HEK293T (cell line): ENCODE results near the gene VWA1.

Experiments
- CTCF ChIA-PET: fragments of 350-600 bp; formaldehyde crosslinking; extraction: SDS; loops from one replicate; lab custom pipeline; 2021; ENCODE audit warnings: antibody characterized with exemption, inconsistent platforms; lab: Yijun Ruan, JAX
- POLR2A ChIA-PET: fragments of 350-600 bp; formaldehyde crosslinking; extraction: SDS; loops from one replicate; lab custom pipeline; 2020; ENCODE audit warnings: antibody characterized with exemption, inconsistent platforms; lab: Yijun Ruan, JAX
- DNase-seq: peaks from one replicate; pipeline ENCODE4 v3.0.0; 2012; ENCODE audit warnings: mixed read lengths; ENCODE audit errors: extremely low spot score
- FOXA1 ChIP-seq: fragments of 450-650 bp; IDR thresholded peaks from 2 replicates; pipeline ENCODE4 v1.6.1; 2016; ENCODE audit warnings: mild to moderate bottlenecking
- FOXK2 ChIP-seq: fragments of 450-650 bp; IDR thresholded peaks from 2 replicates; pipeline ENCODE4 v1.6.1; 2016; ENCODE audit warnings: mild to moderate bottlenecking
- L3MBTL2 ChIP-seq: fragments of 450-650 bp; conservative IDR thresholded peaks from 2 replicates; pipeline ENCODE4 v1.6.1; 2016; ENCODE audit warnings: mild to moderate bottlenecking
- SP1 ChIP-seq: fragments of 450-650 bp; IDR thresholded peaks from 2 replicates; pipeline ENCODE4 v1.6.1; 2017
- SUZ12 ChIP-seq: fragments of 450-650 bp; IDR thresholded peaks from 2 replicates; pipeline ENCODE4 v1.6.1; 2016; ENCODE audit warnings: mild to moderate bottlenecking
- TARDBP ChIP-seq: fragments of 450-650 bp; IDR thresholded peaks from 2 replicates; pipeline ENCODE4 v1.6.1; 2016
- ZNF384 ChIP-seq: fragments of 450-650 bp; IDR thresholded peaks from 2 replicates; pipeline ENCODE4 v1.6.1; 2016
- TF ChIP-seq, protein P1 (sequence below): fragments of 450-650 bp; IDR thresholded peaks from 2 replicates; pipeline ENCODE4 v1.6.1; 2016

Gene VWA1

DNA sequence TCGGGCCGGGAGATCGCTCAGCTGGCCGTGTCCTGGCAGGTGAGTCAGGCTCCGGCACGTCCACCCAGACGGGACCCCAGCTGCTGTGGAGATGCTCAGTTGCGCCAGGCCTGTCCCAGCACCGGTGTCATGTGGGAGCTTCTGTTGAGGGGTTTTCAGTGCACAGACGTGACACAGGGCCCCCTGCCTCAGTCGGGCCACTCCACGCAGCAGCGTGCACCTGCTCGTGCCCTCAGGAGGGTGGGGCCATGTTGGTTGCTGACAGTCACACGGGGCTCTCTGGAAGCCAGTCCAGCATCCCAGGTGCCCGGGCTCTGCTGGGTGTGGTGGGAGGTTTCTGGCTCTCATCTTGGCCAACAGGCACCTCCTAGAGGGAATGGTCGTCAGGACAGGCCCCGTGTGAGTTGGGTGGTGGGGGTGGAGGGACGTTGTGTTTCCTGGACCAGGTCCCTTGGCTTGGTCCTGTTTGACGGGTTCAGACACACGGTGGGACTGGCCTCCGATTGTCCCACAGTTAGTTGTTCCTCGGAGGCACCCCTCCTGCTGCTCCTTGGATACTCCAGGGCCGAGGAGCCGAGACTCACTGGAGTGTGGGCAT lies 55.2 kb downstream of the VWA1 start:
- TF ChIP-seq, protein P1, sequence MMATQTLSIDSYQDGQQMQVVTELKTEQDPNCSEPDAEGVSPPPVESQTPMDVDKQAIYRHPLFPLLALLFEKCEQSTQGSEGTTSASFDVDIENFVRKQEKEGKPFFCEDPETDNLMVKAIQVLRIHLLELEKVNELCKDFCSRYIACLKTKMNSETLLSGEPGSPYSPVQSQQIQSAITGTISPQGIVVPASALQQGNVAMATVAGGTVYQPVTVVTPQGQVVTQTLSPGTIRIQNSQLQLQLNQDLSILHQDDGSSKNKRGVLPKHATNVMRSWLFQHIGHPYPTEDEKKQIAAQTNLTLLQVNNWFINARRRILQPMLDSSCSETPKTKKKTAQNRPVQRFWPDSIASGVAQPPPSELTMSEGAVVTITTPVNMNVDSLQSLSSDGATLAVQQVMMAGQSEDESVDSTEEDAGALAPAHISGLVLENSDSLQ: no peak
- no peak for TF ChIP-seq SP1
- no peak for TF ChIP-seq FOXK2
- ChIA-PET POLR2A (no interaction called here), CTCF (no interaction called here)
- no peak for DNase-seq

DNA sequence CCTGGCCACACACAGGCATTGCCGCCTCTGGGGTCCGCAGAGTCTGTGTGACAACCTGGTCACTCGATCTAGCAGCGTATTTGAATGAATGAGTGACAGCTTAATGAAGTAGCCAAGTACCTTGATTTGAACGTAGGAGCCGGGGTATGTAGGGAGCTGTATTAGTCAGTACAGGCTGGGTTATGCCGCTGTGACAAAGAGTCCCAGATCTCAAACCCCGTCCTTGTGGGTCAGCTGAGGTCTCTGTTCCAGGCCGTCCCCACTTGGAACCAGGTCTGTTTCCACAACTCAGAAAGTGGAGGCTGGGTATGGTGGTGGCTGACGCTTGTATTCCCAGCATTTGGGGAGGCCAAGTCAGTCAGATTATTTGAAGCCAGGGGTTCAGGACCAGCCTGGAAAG lies 56.1 kb downstream of the VWA1 start:
- CTCF ChIA-PET: no interaction called here
- no peak for TF ChIP-seq L3MBTL2
- TF ChIP-seq ZNF384: no peak
- no peak for TF ChIP-seq TARDBP
- no peak for TF ChIP-seq FOXA1
- no peak for TF ChIP-seq SP1
- TF ChIP-seq SUZ12: no peak
- POLR2A ChIA-PET: no interaction called here
- no peak for DNase-seq
